ENCODE measurements around the gene SH3GL2. TPM values are rescaled to one million over a fixed set of nuclear protein-coding genes. Genes with fewer than 3 reads are reported as not detected.

The SH3GL2 gene
- total RNA-seq, 1 experiment from 2014 or later, result not detected

- intact Hi-C loops (cut with micrococcal nuclease; ENCODE audit: unreplicated experiment), result no loop called here
- Histone ChIP-seq H3K4me3 (ENCODE audit: low read depth in 2 of 2, low read length in 2 of 2) (no peak overlapping the region), H3K27me3 (ENCODE audit: control insufficient read depth, insufficient read depth, low read length) (no peaks in the 10 kb centered on the region), H3K9me3 (ENCODE audit: control insufficient read depth, insufficient read depth, low read depth, low read length) (no peaks in the 10 kb centered on the region), H3K36me3 (ENCODE audit: control insufficient read depth, insufficient read depth, low read length) (no peaks in the 10 kb centered on the region), H3K4me1 (ENCODE audit: control insufficient read depth, insufficient read depth, low read length) (no peaks in the 10 kb centered on the region), H3K27ac (ENCODE audit: low read length) (no peak overlapping the region)
- CTCF ChIA-PET, result no interaction called here
- no TSS peak for BruUV-seq (replicated peaks)
- no peak for ATAC-seq
- in situ Hi-C loops (cut with HindIII; ENCODE audit: low pct_unique_long_range_greater_than_20kb, low sequenced_read_pairs), result no loop called here
- TF ChIP-seq POLR2AphosphoS5 (IDR thresholded peaks at IDR 0.05; ENCODE audit: low read depth, low read length), result no peak
- no peak for TF ChIP-seq TCF7L2 (IDR thresholded peaks at IDR 0.05; ENCODE audit: low read depth, low read length)
- no peak for TF ChIP-seq CTCF (IDR thresholded peaks at IDR 0.05)
- TF ChIP-seq SIN3A (IDR thresholded peaks at IDR 0.05; ENCODE audit: borderline replicate concordance, insufficient read depth, low read depth, low read length), result no peak
- TF ChIP-seq REST (IDR thresholded peaks at IDR 0.05; ENCODE audit: insufficient read depth in 1 of 2, low read depth in 2 of 2, low read length in 1 of 2), result no peak
- POLR2A ChIA-PET, result no interaction called here
- DNase-seq (ENCODE audit: low read depth, low spot score), result no peak
These were observed 45.7 kb downstream of the SH3GL2 start for GRCh38 chr9:17624571-17624970.

GRCh38 chr9:17625644-17626388 lies 47.0 kb downstream of the SH3GL2 start:
- ATAC-seq, result no peak
- no peaks in the 10 kb centered on the region for H3K27me3 ChIP-seq (ENCODE audit: control insufficient read depth, insufficient read depth, low read length)
- no peaks in the 10 kb centered on the region for H3K4me1 ChIP-seq (ENCODE audit: control insufficient read depth, insufficient read depth, low read length)
- no peak for TF ChIP-seq TCF7L2 (IDR thresholded peaks at IDR 0.05; ENCODE audit: low read depth, low read length)
- TF ChIP-seq SIN3A (IDR thresholded peaks at IDR 0.05; ENCODE audit: borderline replicate concordance, insufficient read depth, low read depth, low read length), result no peak
- no peak for TF ChIP-seq REST (IDR thresholded peaks at IDR 0.05; ENCODE audit: insufficient read depth in 1 of 2, low read depth in 2 of 2, low read length in 1 of 2)
- TF ChIP-seq CTCF (IDR thresholded peaks at IDR 0.05), result no peak
- no peak for TF ChIP-seq POLR2AphosphoS5 (IDR thresholded peaks at IDR 0.05; ENCODE audit: low read depth, low read length)
- BruUV-seq (replicated peaks), result no TSS peak
- H3K4me3 ChIP-seq (ENCODE audit: low read depth in 2 of 2, low read length in 2 of 2), result no peak overlapping the region
- no peaks in the 10 kb centered on the region for H3K9me3 ChIP-seq (ENCODE audit: control insufficient read depth, insufficient read depth, low read depth, low read length)
- no peak overlapping the region for H3K27ac ChIP-seq (ENCODE audit: low read length)
- intact Hi-C loops (cut with micrococcal nuclease; ENCODE audit: unreplicated experiment) (no loop called here), in situ Hi-C loops (cut with HindIII; ENCODE audit: low pct_unique_long_range_greater_than_20kb, low sequenced_read_pairs) (no loop called here)
- CTCF ChIA-PET, result no interaction called here
- DNase-seq (ENCODE audit: low read depth, low spot score), result no peak
- no peaks in the 10 kb centered on the region for H3K36me3 ChIP-seq (ENCODE audit: control insufficient read depth, insufficient read depth, low read length)
- POLR2A ChIA-PET, result no interaction called here

All from Panc1 (cell line).